ENCODE measurements around the gene COPS8.
A peak's percentile ranks its signal among the peaks of the same experiment; 100 is the strongest.

The COPS8 gene

DNA sequence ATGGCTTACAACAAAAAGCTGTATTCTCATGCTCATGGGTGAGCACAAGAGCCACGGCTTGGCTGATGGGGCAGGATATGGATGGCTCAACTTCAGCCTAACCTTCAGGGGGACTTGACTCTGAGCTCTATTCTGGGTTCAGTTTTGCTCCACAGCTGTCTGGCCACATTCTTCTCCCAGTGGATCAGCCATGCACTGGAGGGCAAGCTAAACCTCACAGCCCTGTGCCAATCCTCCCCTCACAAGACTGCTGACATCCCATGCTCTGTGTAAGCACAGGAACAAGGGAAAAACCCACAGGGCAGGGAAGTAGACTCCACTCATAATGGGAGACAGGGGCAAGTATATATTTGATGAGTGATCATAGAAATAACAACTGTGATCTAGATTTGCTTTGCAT lies 35.6 kb downstream of the COPS8 start:
- TF ChIP-seq, protein P1, sequence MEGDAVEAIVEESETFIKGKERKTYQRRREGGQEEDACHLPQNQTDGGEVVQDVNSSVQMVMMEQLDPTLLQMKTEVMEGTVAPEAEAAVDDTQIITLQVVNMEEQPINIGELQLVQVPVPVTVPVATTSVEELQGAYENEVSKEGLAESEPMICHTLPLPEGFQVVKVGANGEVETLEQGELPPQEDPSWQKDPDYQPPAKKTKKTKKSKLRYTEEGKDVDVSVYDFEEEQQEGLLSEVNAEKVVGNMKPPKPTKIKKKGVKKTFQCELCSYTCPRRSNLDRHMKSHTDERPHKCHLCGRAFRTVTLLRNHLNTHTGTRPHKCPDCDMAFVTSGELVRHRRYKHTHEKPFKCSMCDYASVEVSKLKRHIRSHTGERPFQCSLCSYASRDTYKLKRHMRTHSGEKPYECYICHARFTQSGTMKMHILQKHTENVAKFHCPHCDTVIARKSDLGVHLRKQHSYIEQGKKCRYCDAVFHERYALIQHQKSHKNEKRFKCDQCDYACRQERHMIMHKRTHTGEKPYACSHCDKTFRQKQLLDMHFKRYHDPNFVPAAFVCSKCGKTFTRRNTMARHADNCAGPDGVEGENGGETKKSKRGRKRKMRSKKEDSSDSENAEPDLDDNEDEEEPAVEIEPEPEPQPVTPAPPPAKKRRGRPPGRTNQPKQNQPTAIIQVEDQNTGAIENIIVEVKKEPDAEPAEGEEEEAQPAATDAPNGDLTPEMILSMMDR (IDR thresholded peaks at IDR 0.05; ENCODE audit: low read depth, low read length, missing control alignments) = no peak

DNA sequence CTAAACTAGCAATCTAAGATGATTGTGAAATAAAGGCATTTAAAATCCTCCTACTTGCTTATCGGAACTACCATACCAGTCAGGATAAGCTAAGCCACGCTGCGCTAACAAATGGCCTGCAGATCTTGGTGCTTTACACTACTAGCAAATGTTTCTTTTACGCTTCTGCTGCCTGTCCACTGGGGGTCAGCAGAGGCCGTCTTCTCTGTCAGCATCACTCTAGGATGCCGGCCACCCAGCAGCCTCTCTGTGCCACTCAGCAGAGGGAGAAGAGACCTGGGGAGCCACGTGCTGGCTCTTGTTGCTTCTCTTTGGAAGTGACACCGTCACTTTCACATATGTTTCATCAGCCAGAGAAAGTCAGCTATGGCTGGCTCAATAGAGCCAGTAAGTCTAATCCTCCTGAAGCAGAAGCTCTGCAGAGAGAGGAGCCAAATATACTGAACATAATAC lies 36.6 kb downstream of the COPS8 start:
- in situ Hi-C loops (cut with HindIII; ENCODE audit: low sequenced_read_pairs) = no loop called here
- H3K4me3 ChIP-seq (ENCODE audit: low read depth, low read length) = no peak overlapping the region
- TF ChIP-seq, protein P1 (IDR thresholded peaks at IDR 0.05; ENCODE audit: low read depth, low read length, missing control alignments) = peak; percentile 50
- peak; percentile 31 for DNase-seq (ENCODE audit: low read depth)

More for the DNA sequence above, 35.6 kb downstream of the COPS8 start:
- in situ Hi-C loops (cut with HindIII; ENCODE audit: low sequenced_read_pairs) = no loop called here
- no peak for DNase-seq (ENCODE audit: low read depth)
- no peak overlapping the region for H3K4me3 ChIP-seq (ENCODE audit: low read depth, low read length)

DNA sequence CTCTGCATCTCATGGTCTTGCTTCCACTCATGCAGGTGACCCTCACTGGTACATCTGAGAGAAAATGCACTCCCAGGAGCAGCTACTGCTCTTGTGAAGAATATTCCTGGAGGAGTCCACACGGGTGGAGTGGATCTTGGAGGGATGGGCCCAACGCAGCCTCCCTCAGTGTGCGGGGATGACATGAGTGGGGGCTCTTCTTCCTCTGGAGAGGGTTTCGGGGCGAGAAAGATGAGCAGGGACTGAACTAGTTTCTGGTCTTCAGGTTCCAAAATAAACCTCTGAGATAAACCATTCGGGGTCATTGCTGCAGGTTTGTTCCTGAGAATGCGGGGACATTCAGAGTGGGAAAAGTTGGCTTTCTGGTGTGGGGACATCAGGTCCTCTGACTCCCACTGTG lies 39.1 kb downstream of the COPS8 start:
- in situ Hi-C loops (cut with HindIII; ENCODE audit: low sequenced_read_pairs) = no loop called here
- TF ChIP-seq, protein P1 (IDR thresholded peaks at IDR 0.05; ENCODE audit: low read depth, low read length, missing control alignments) = no peak
- no peak overlapping the region for H3K4me3 ChIP-seq (ENCODE audit: low read depth, low read length)
- no peak for DNase-seq (ENCODE audit: low read depth)

DNA sequence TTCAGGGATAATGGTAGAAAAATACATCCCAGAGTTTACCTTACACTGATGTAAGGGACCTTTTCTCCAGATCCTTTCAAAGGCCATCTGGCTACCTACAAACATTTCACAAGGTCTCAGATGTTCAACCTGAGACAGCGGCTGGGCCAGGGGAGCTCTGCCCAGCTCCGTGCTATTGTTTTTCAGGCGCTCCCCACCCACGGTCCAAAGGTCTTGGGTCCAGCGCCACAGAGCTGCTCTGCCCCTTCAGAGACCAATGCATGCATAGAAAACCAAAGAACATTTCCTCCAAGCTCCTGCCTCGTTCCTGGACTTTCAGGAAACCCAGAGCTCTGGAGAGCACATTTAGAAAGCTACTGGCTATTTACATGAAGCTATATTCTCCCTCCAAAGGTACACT lies 40.3 kb downstream of the COPS8 start:
- in situ Hi-C loops (cut with HindIII; ENCODE audit: low sequenced_read_pairs) = no loop called here
- no peak overlapping the region for H3K4me3 ChIP-seq (ENCODE audit: low read depth, low read length)
- DNase-seq (ENCODE audit: low read depth) = no peak
- TF ChIP-seq, protein P1 (IDR thresholded peaks at IDR 0.05; ENCODE audit: low read depth, low read length, missing control alignments) = no peak

DNA sequence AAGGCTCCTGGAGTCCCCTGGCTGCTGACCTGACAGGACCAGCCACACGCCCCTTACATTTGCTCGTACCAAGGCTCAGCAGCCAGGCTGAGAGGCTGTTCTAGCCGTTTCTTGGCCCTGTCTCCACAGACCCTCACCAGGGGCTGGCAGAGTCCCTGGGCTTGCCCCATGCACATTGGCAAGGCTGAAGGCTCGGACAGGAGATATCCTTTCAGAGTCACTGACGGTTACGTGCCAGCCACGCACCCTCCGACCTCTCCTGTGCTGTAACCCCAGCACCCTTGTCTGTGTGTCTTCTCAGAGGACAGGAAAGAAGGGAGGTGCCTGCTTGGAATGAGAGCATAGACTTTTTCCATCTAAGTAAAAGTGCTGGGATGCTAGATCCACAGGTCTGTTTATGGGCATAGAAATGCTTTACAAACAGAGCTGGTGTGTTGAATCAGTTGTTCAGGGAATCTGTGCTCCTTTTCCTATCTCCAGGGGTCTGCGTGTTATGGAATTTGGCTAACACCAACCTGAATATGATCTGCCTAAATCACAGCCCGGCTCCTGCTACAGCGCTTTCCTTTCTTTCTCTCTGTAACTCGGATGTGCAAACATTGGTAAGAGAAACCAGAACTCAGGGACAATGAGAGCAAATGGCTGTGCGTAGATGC lies 41.0 kb downstream of the COPS8 start:
- no peak overlapping the region for H3K4me3 ChIP-seq (ENCODE audit: low read depth, low read length)
- TF ChIP-seq, protein P1 (IDR thresholded peaks at IDR 0.05; ENCODE audit: low read depth, low read length, missing control alignments) = no peak
- no peak for DNase-seq (ENCODE audit: low read depth)
- in situ Hi-C loops (cut with HindIII; ENCODE audit: low sequenced_read_pairs) = no loop called here

DNA sequence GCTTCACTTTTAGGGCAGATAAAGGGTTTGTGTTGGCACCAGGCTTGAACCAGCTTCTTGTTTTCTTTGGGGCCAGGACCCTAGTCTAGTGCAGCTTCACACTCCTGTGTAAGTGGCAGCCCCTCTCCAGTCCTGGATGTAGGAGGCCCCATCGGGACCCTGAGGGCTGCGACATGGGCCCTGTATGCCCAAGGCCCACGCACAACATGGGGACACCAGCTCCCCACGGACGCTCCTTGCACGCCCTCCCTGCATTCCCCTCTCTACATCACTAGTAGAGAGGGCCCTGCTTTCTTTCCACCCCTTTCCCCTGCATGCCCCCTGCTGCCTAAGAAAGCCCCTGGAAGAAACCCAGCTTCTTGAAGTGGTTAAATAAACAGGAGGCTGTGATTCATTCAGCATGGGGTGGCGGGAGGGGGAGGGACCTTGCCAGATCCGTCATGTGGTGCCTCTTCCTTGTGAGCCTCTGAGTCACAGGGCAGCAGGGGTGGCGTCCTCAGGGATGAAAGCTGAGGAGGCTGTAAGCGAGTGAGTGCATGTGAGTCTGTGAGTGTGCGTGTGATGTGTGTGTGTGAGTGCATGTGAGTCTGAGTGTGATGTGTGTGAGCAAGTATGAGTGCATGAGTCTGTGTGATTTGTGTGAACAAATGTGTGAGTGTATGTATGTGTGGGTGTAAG lies 42.5 kb downstream of the COPS8 start:
- TF ChIP-seq, protein P1 (IDR thresholded peaks at IDR 0.05; ENCODE audit: low read depth, low read length, missing control alignments) = no peak
- peak; percentile 99 for DNase-seq (ENCODE audit: low read depth)
- H3K4me3 ChIP-seq (ENCODE audit: low read depth, low read length) = no peak overlapping the region
- in situ Hi-C loops (cut with HindIII; ENCODE audit: low sequenced_read_pairs) = no loop called here
